GM12878 (cell line): ENCODE measurements around the gene NPIPB6. TPM values are rescaled to one million over a fixed set of nuclear protein-coding genes. Genes with fewer than 3 reads are reported as not detected.

Experiments
- ATAC-seq: fragments of 200-7000 bp; cut with Tn5 transposase; 3 replicates; pipeline ENCODE4 v1.9.1; 2020; ENCODE audit warnings: mild to moderate bottlenecking, moderate library complexity
- BruUV-seq: library from RNA; stranded (reverse); fragments of 400-500 nt; replicated peaks from 2 replicates; lab custom pipeline; 2021; lab: Mats Ljungman, UMichigan
- CTCF ChIA-PET: fragments of 300-600 bp; sonication (Branson Sonifier 250); formaldehyde crosslinking; extraction: SDS; loops from one replicate; lab custom pipeline; 2021; ENCODE audit warnings: inconsistent platforms; lab: Yijun Ruan, JAX
- POLR2A ChIA-PET: fragments of 350-600 bp; formaldehyde crosslinking; extraction: SDS; loops from one replicate; lab custom pipeline; 2021; ENCODE audit warnings: inconsistent platforms; lab: Charles Lee
- RAD21 ChIA-PET: fragments of 300-600 bp; sonication (Branson Sonifier 250); formaldehyde crosslinking; loops from one replicate; lab custom pipeline; 2023; ENCODE audit warnings: antibody characterized with exemption; ENCODE audit not compliant: unreplicated experiment; lab: Charles Lee
- SMC1A ChIA-PET: fragments of 300-600 bp; sonication (Branson Sonifier 250); formaldehyde crosslinking; loops from one replicate; lab custom pipeline; 2023; ENCODE audit not compliant: unreplicated experiment, uncharacterized antibody; lab: Charles Lee
- DNase-seq: peaks from one replicate; pipeline ENCODE4 v3.0.0-alpha.2; 2011; ENCODE audit warnings: low read depth, low spot score
- FAIRE-seq: peaks from 3 replicates; lab custom pipeline; 2011; peaks lifted over from hg19 to GRCh38; lab: Jason Lieb, UNC
- H2AFZ ChIP-seq: 2 replicates; pipeline ENCODE4 v1.6.0; 2011; ENCODE audit warnings: low read depth, low read length, control low read depth; ENCODE audit not compliant: control insufficient read depth
- H3K27ac ChIP-seq: 2 replicates; pipeline ENCODE4 v1.5.1; 2011; ENCODE audit warnings: control low read depth; ENCODE audit not compliant: control insufficient read depth, insufficient read depth
- H3K27me3 ChIP-seq, 2 experiments: replicated peaks in 1 of 2; 2 replicates each; pipeline versions ENCODE4 v1.6.0 to v1.6.1; 2011; ENCODE audit warnings: low read length in 1 of 2; ENCODE audit not compliant: control insufficient read depth in 2 of 2, insufficient read depth in 2 of 2
- H3K36me3 ChIP-seq, 2 experiments: 2 replicates each; pipeline ENCODE4 v1.5.1; 2011; ENCODE audit warnings: low read length in 1 of 2; ENCODE audit not compliant: control insufficient read depth in 2 of 2, insufficient read depth in 2 of 2
- H3K4me1 ChIP-seq: 2 replicates; pipeline ENCODE4 v1.6.1; 2011; ENCODE audit warnings: mild to moderate bottlenecking, low read length, moderate library complexity, mixed read lengths; ENCODE audit not compliant: control insufficient read depth, insufficient read depth
- H3K4me2 ChIP-seq: 2 replicates; pipeline ENCODE4 v1.6.0; 2011; ENCODE audit warnings: control low read depth; ENCODE audit not compliant: control insufficient read depth, insufficient read depth
- H3K4me3 ChIP-seq: fragments of 200-600 bp; sonication (generic); 2 replicates; pipeline ENCODE4 v1.5.1; 2016
- H3K79me2 ChIP-seq: 2 replicates; pipeline ENCODE4 v1.6.0; 2011; ENCODE audit warnings: low read length; ENCODE audit not compliant: control insufficient read depth, insufficient read depth
- H3K9ac ChIP-seq: 2 replicates; pipeline ENCODE4 v1.8.0; 2011; ENCODE audit warnings: low read length, control low read depth, mixed read lengths; ENCODE audit not compliant: control insufficient read depth, insufficient read depth
- H3K9me3 ChIP-seq: replicated peaks from 3 replicates; pipeline ENCODE4 v1.5.1; 2011; ENCODE audit warnings: mild to moderate bottlenecking, low read length; ENCODE audit not compliant: control insufficient read depth, insufficient read depth
- H4K20me1 ChIP-seq: 2 replicates; pipeline ENCODE4 v1.6.0; 2011; ENCODE audit not compliant: control insufficient read depth, insufficient read depth
- CBFB ChIP-seq: IDR thresholded peaks from 2 replicates; pipeline ENCODE4 v1.6.1; 2016; ENCODE audit warnings: antibody characterized with exemption, low read depth
- CHD1 ChIP-seq: IDR thresholded peaks from 2 replicates; pipeline ENCODE4 v1.6.1; 2012; ENCODE audit warnings: low read depth, low read length, improper control_type of control experiment
- HSF1 ChIP-seq: fragments of 150-350 bp; IDR thresholded peaks from 2 replicates; pipeline ENCODE4 v1.6.1; 2014; ENCODE audit warnings: mild to moderate bottlenecking, low read depth, low read length
- NFYB ChIP-seq: IDR thresholded peaks from 2 replicates; pipeline ENCODE4 v1.6.1; 2011; ENCODE audit warnings: low read depth, mild to moderate bottlenecking, low read length, improper control_type of control experiment, moderate library complexity; ENCODE audit not compliant: insufficient read depth
- RAD51 ChIP-seq: fragments of 450-650 bp; IDR thresholded peaks from 2 replicates; pipeline ENCODE4 v1.6.1; 2016; ENCODE audit warnings: moderate library complexity, mild to moderate bottlenecking, inconsistent platforms
- SUZ12 ChIP-seq: fragments of 200-600 bp; sonication (generic); IDR thresholded peaks from one replicate; pipeline ENCODE4 v1.6.1; 2018; ENCODE audit warnings: antibody characterized with exemption, mild to moderate bottlenecking; ENCODE audit not compliant: unreplicated experiment
- TAF1 ChIP-seq: IDR thresholded peaks from 2 replicates; pipeline ENCODE4 v1.6.1; 2011; ENCODE audit warnings: mild to moderate bottlenecking, low read depth, low read length, borderline replicate concordance
- ZBTB40 ChIP-seq: fragments of 450-650 bp; IDR thresholded peaks from 2 replicates; pipeline ENCODE4 v1.6.1; 2016; ENCODE audit warnings: mild to moderate bottlenecking, moderate library complexity, borderline replicate concordance
- WGBS: methylation state at CpG from one replicate; pipeline ENCODE4 v1.1.6; 2016; ENCODE audit warnings: low lambda C conversion rate; ENCODE audit not compliant: insufficient replicate concordance, insufficient coverage; ENCODE audit errors: missing lambda C conversion rate; 5-methylcytosine and 5-hydroxymethylcytosine counted together
- in situ Hi-C: fragments of 300-500 bp; cut with MboI; formaldehyde crosslinking; loops from 9 replicates; pipeline ENCODE4 v1.14.3; 2018; ENCODE audit warnings: mixed read lengths
- intact Hi-C: fragments of 100-400 bp; cut with micrococcal nuclease; formaldehyde crosslinking; loops from one replicate; pipeline ENCODE4 v1.14.2; 2022; ENCODE audit not compliant: unreplicated experiment
- polyA plus RNA-seq, 11 experiments: library from polyadenylated mRNA; depleted of rRNA in 4 of 11; unstranded in 6 of 11; stranded (reverse) in 5 of 11; fragments of >200 nt; fragmentation: Nextera tagmentation in 4 of 11; fragmentation: Illumina TruSeq in 1 of 11; extraction: Ambion mirVana in 4 of 11; extraction: Trizol in 1 of 11; gene quantifications; 1 replicate in 1 of 11; 2 replicates in 10 of 11; pipeline versions ENCODE4 v1.2.1 to v1.2.3, GENCODE V29; 2011 to 2016; ENCODE audit warnings: inconsistent platforms in 2 of 11, missing spikeins in 2 of 11, low read depth in 1 of 11
- total RNA-seq, 4 experiments: library from RNA; depleted of rRNA in 3 of 4; stranded (reverse); fragments of >200 nt in 3 of 4; fragmentation: Illumina TruSeq in 1 of 4; extraction: Trizol in 1 of 4; gene quantifications; 2 replicates each; pipeline versions ENCODE4 v1.2.1 to v1.2.3, GENCODE V29; 2013 to 2021

The NPIPB6 gene
- total and polyA plus RNA-seq, 10 of the 15 experiments (the other 5 are each of a cell fraction or from before 2014, with no cell fraction given): 0.24 to 0.76 (median 0.44) TPM; not detected in 5

GRCh38 chr16:28319476-28320022 lies 43.8 kb downstream of the NPIPB6 start:
- Histone ChIP-seq H3K4me3 (no peak overlapping the region), H3K27ac (no peak overlapping the region), H3K9ac (no peak overlapping the region), H3K36me3 (no peaks in the 10 kb centered on the region), H2AFZ (no peak overlapping the region), H4K20me1 (no peaks in the 10 kb centered on the region), H3K79me2 (no peaks in the 10 kb centered on the region), H3K27me3 (no peaks in the 10 kb centered on the region), H3K4me2 (no peak overlapping the region), H3K4me1 (no peaks in the 10 kb centered on the region), H3K9me3 (no peaks in the 10 kb centered on the region)
- no peak for ATAC-seq
- WGBS: 78% methylated on average over 24 of the region's 26 CpGs
- SMC1A ChIA-PET: no interaction called here
- DNase-seq: no peak
- POLR2A ChIA-PET: no interaction called here
- in situ Hi-C loops (no loop called here), intact Hi-C loops (no loop called here)
- FAIRE-seq: no peak
- RAD21 ChIA-PET: no interaction called here
- no peak for TF ChIP-seq TAF1
- CTCF ChIA-PET: interaction anchor here (1.1 to 1.5 kb wide), 2 partner anchors 35 to 57 kb away, joined by 3 read pairs; no protein-coding TSS in a partner anchor
- BruUV-seq: no TSS peak

- H3K9me3 ChIP-seq: no peaks in the 10 kb centered on the region
- H3K4me1 ChIP-seq: no peaks in the 10 kb centered on the region
- in situ Hi-C loops (no loop called here), intact Hi-C loops (no loop called here)
- WGBS: 29% methylated on average over 9 of the region's 9 CpGs
- ChIA-PET CTCF (interaction anchor here (1.1 to 4.0 kb wide), 5 partner anchors 24 to 55 kb away, joined by 3 to 20 read pairs (median 3); no protein-coding TSS in a partner anchor), RAD21 (interaction anchor here (1.1 kb wide), 1 partner anchor 24 kb away, joined by 3 read pairs; no protein-coding TSS in a partner anchor), SMC1A (interaction anchor here (1.5 to 1.6 kb wide), 2 partner anchors 37 to 41 kb away, joined by 5 to 6 read pairs; no protein-coding TSS in a partner anchor), POLR2A (no interaction called here)
- no peak overlapping the region for H3K4me2 ChIP-seq
- no peak overlapping the region for H3K9ac ChIP-seq
- no peak for DNase-seq
- no peaks in the 10 kb centered on the region for H3K27me3 ChIP-seq
- no peak overlapping the region for H3K27ac ChIP-seq
- H3K4me3 ChIP-seq: no peak overlapping the region
- FAIRE-seq: no peak
- no peaks in the 10 kb centered on the region for H3K79me2 ChIP-seq
- no TSS peak for BruUV-seq
- H4K20me1 ChIP-seq: no peaks in the 10 kb centered on the region
- H3K36me3 ChIP-seq: no peaks in the 10 kb centered on the region
- no peak overlapping the region for H2AFZ ChIP-seq
- no peak for ATAC-seq
- TF ChIP-seq SUZ12 (no peak), ZBTB40 (no peak), HSF1 (no peak), CBFB (no peak), CHD1 (no peak), RAD51 (no peak), NFYB (no peak)
Observed at GRCh38 chr16:28318042-28318744, 45.1 kb downstream of the NPIPB6 start.
